Measurements from ENCODE around the gene CDCA8. TPM values are rescaled to one million over a fixed set of nuclear protein-coding genes. Genes with fewer than 3 reads are reported as not detected.

CDCA8 gene
- total and polyA plus RNA-seq, 2 of the 8 experiments (the other 6 are each of a cell fraction or from before 2014, with no cell fraction given), result 43.9 to 46.2 TPM

- FAIRE-seq, result no peak
- peak in 1 of 2 experiments; percentile 65 for DNase-seq (ENCODE audit: low read depth in 1 of 2, low spot score in 2 of 2)
- no peak overlapping the region for H2AK5ac ChIP-seq (ENCODE audit: low read depth, low read length)
These were observed 61.4 kb downstream of the CDCA8 start for GRCh38 chr1:37753473-37754321.

More at GRCh38 chr1:37753473-37754321, 61.4 kb downstream of the CDCA8 start:
- Histone ChIP-seq H3K36me3 (ENCODE audit: control insufficient read depth in 2 of 4, insufficient read depth in 4 of 4, low read length in 3 of 4) (peaks cover 0 to 3% (median 0%) of the 10 kb centered on the region in 4 experiments; a peak in 1 of 8 replicates), H3K4me2 (ENCODE audit: insufficient read depth in 1 of 2, low read depth in 2 of 2, low read length in 2 of 2) (peak overlapping the region; percentile 72 to 76), H3K9me3 (ENCODE audit: insufficient read depth in 2 of 2, low read depth in 1 of 2, low read length in 1 of 2) (no peaks in the 10 kb centered on the region), H3K4me1 (replicated peaks in 1 of 4; ENCODE audit: control insufficient read depth in 3 of 4, insufficient read depth in 4 of 4, low read length in 3 of 4) (peaks cover 0 to 9% (median 0%) of the 10 kb centered on the region in 4 experiments; a peak in 3 of 7 replicates), H4K91ac (replicated peaks; ENCODE audit: insufficient read length, low read length) (no peak overlapping the region), H3K14ac (ENCODE audit: insufficient read length) (no peak overlapping the region), H2BK120ac (replicated peaks; ENCODE audit: low read depth, low read length) (no peak overlapping the region), H3K23me2 (ENCODE audit: low read depth, low read length) (peaks cover 5% of the 10 kb centered on the region; the same call in 1 of the 2 replicates), H2BK20ac (ENCODE audit: low read length) (no peak overlapping the region), H3K79me2 (ENCODE audit: control insufficient read depth in 1 of 2, insufficient read depth in 2 of 2, low read length in 2 of 2) (no peaks in the 10 kb centered on the region), H2AFZ (ENCODE audit: low read length) (no peak overlapping the region), H2BK15ac (ENCODE audit: low read length) (no peak overlapping the region), H2BK5ac (ENCODE audit: low read depth, low read length) (no peak overlapping the region), H3K27me3 (replicated peaks in 1 of 4; ENCODE audit: control insufficient read depth in 3 of 4, extremely low read depth in 1 of 4, insufficient read depth in 3 of 4, low read length in 3 of 4) (peaks cover 35 to 77% (median 59%) of the 10 kb centered on the region in 4 experiments), H3K27ac (ENCODE audit: low read depth, low read length) (no peak overlapping the region), H4K20me1 (replicated peaks in 1 of 2; ENCODE audit: control insufficient read depth in 1 of 2, insufficient read depth in 2 of 2, low read length in 2 of 2) (no peaks in the 10 kb centered on the region), H3K18ac (ENCODE audit: extremely low read depth, low read length) (peak overlapping the region; percentile 7), H3K23ac (ENCODE audit: insufficient read length) (no peak overlapping the region), H2BK12ac (ENCODE audit: low read depth, low read length) (peak overlapping the region; percentile 17; the same call in 1 of the 2 replicates), H4K8ac (ENCODE audit: extremely low read depth, insufficient read depth, low read length) (peak overlapping the region; percentile 53; the same call in 1 of the 2 replicates), H3K4me3 (ENCODE audit: extremely low read depth in 1 of 4, insufficient read depth in 2 of 4, low read depth in 3 of 4, low read length in 4 of 4) (peak overlapping the region; percentile 20 to 60 (median 30); a peak in 7 of 8 replicates), H3K56ac (replicated peaks; ENCODE audit: insufficient read length, low read depth, low read length) (no peak overlapping the region), H4K5ac (ENCODE audit: insufficient read length, low read depth, low read length) (no peak overlapping the region), H3K79me1 (ENCODE audit: low read depth, low read length) (no peaks in the 10 kb centered on the region), H3K9ac (replicated peaks in 1 of 4; ENCODE audit: extremely low read depth in 1 of 4, low read depth in 3 of 4, low read length in 3 of 4) (no peak overlapping the region), H3K4ac (replicated peaks; ENCODE audit: insufficient read length, low read depth, low read length) (no peak overlapping the region)
- TF ChIP-seq SIRT6 (IDR thresholded peaks at IDR 0.05; ENCODE audit: low read length), result no peak
- no peak for TF ChIP-seq RFX5 (IDR thresholded peaks at IDR 0.05; ENCODE audit: borderline replicate concordance, low read depth, low read length)
- TF ChIP-seq EZH2 (IDR thresholded peaks at IDR 0.05; ENCODE audit: low read depth, low read length, severe bottlenecking), result peak; percentile 76
- no peak for TF ChIP-seq POLR2AphosphoS5 (IDR thresholded peaks at IDR 0.05; ENCODE audit: low read depth, low read length)
- no peak for TF ChIP-seq BRCA1 (IDR thresholded peaks at IDR 0.05; ENCODE audit: low read depth, low read length)
- TF ChIP-seq, protein P1, sequence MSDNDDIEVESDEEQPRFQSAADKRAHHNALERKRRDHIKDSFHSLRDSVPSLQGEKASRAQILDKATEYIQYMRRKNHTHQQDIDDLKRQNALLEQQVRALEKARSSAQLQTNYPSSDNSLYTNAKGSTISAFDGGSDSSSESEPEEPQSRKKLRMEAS (IDR thresholded peaks at IDR 0.05), result peak; percentile 68
- TF ChIP-seq KDM4A (IDR thresholded peaks at IDR 0.05; ENCODE audit: low read depth, low read length, severe bottlenecking), result peak; percentile 84
- TF ChIP-seq HDAC6 (IDR thresholded peaks at IDR 0.05; ENCODE audit: low read depth, low read length), result no peak
- peak; percentile 78 for TF ChIP-seq SUZ12 (IDR thresholded peaks at IDR 0.05; ENCODE audit: low read length)
- TF ChIP-seq ASH2L (IDR thresholded peaks at IDR 0.05; ENCODE audit: low read length), result no peak
- no peak for TF ChIP-seq EGR1 (IDR thresholded peaks at IDR 0.05; ENCODE audit: borderline replicate concordance, low read depth, low read length)
- WGBS, 2 experiments (ENCODE audit: extremely low coverage in 1 of 2, insufficient coverage in 1 of 2, insufficient read length in 1 of 2, insufficient replicate concordance in 2 of 2, low coverage in 1 of 2, low lambda C conversion rate in 2 of 2, missing lambda C conversion rate in 1 of 2), result 18% methylated on average over 31 of the region's 52 CpGs; no CpG with 5 or more reads in 1 of the 2 experiments
- POLR2A ChIA-PET (ENCODE audit: partially characterized antibody), result interaction anchor here (1.4 kb wide), 1 partner anchor 12 kb away, joined by 5 read pairs; the partner anchor contains the start of gene EPHA10
- CTCF ChIA-PET (ENCODE audit: partially characterized antibody), result interaction anchor here (1.1 to 2.1 kb wide), 2 partner anchors 8 to 12 kb away, joined by 3 to 12 read pairs; partner anchors contain the start of gene EPHA10

Measured in H1 (cell line).